Measurements from ENCODE around the gene TENT4A.

Gene TENT4A

DNA sequence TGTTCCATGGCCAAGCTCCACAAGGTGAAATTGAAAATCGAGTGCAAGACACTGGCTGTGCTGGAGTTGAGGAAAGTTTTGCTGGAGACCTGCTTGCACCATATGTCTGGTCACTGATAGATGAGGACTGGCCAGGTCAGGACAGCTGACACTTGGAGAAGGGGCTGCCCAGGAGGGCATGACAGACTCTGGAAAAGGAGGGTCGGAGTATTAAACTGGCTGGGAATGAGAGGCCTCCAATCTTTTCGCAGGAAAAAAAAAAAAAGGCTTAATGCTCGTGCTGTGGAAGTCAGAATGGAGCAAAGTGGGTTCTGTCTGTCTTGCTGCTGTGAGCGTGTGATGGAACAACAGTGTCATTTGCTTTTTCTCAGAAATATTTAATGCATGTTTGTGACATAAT lies 5.5 kb downstream of the TENT4A start:
- DNase-seq: no peak

DNA sequence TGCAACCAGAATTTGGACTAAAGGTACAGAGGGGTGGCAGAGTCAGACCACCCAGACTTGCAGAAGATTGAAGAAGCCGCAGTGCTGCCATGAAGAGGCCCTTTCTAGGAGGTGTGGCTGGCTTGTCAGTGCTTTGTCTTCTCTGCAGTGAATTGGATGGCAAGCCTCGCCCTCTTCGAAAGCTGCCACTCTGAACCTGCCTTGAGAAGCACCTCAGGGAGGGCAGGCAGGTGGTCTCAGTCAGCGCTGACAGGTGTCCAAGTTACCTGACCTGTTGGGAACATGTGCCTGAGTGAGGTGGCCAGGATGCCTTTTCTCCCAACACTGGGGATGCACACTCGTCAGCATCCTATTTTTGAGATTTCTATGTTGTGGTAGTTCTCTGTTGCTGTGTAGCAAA lies 6.2 kb downstream of the TENT4A start:
- no peak for DNase-seq

DNA sequence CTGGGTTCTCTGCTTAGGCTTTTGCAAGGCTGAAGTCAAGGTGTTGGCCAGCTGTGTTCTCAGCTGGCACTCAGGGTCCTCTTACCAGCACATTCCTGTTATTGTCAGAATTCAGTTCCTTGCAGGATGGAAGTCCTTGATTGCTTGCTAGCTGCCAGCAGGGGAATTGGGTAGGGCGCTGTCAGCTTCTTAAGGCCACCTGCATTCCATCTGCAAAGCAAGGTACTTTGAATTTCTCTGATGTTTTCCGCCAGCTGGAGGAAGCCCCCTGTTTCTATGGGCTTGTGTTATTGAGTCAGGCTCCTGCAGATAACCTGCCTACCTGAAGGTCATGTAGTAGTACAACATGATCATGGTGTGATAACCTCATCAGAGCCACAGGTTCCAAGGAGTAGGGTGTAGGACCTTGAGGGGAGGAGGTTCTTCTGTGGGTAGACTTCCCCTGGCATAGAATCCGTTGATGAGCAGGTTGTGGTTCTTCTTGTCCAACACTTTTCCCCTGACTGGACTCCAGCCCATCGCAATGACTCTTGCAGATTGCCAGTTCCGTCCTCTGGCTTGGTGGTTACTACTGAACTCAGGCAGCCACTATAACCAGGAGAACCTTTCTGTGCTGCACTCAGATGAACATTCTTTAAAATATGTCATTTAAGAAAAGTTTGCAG lies 6.8 kb downstream of the TENT4A start:
- DNase-seq: no peak

DNA sequence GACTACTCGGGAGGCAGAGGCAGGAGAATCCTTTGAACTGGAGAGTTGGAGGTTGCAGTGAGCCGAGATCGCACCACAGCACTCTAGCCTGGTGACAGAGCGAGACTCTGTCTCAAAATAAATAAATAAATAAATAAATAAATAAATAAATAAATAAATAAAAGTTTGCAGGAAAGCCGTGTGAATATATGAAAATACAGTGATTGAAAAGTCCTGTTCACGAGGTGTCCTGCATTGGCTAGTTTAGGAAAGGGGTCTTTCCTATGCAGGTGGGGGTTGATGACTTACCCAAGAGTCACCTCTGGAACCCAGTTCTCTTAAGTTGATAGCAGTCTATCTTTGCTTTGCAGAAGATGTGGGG lies 7.3 kb downstream of the TENT4A start:
- DNase-seq: no peak

DNA sequence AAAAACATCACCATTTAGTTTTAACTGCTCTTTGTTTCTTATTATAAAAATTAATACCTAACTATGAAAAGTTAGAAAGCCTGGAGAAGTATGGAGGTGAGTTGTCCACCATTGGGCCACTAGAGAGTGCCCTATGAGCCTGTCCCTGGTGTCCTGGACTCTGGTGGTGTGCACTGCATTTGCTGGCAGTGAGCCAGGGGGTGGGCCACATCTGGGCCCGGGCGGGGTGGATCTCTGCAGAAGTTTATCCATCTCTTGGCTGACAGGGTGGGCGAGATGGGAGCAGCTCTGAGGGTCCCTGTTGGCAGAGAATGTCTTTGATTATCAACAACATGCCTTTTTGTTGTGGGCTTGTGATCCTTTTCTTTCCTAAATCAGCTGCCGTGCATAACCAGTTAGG lies 8.2 kb downstream of the TENT4A start:
- no peak for DNase-seq

DNA sequence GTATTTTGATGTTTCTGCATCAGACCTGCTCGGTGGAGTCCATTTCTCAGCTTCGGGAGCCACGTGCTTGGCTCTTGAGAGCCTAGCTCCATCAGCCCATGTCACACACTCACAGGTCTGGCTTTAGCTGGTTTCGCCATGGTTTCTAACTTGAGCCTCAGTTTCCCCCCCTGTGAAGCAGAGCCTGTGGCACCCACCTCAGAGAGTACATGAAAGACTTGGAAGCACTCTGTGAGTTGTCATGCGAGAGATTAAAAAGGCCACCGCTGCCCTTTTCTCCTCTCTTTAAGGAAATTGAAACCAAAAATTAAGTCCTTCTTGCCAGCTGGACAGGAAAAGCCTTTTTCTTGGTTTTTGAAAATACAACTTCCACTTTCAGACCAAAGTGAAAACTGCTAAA lies 8.8 kb downstream of the TENT4A start:
- no peak for DNase-seq

DNA sequence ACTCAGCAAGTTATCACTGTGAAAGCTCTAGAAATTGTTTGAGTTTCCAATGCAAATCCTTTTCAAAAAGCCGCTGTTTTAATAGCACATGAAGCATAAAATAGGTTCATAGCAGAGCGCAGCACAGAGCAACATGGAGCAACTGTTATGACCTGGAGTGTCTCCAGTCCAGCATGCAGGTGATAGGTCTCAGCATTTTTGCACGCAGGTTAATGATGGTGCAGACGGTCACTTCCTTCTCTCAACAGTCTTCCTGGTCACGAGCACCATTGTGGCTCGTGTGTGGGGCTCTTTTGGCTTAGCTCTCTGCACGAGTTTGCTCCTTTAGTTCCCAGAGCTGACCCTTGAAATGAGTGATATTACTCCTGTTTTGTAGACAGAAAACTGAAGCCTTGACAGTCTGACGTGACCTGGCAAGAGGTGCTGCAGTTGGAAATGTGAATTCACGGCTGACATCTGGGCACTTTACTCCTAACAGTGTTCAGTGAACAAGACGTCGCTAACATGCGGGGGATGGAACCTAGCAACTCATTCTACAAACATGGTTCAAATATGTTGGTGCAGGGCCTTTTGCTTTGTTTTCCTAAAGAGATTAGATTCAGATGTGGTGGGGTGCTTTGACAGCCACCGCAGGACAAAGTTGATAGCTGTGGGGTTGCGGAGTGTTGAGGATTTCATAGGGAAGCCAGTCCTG lies 10.0 kb downstream of the TENT4A start:
- no peak for DNase-seq

DNA sequence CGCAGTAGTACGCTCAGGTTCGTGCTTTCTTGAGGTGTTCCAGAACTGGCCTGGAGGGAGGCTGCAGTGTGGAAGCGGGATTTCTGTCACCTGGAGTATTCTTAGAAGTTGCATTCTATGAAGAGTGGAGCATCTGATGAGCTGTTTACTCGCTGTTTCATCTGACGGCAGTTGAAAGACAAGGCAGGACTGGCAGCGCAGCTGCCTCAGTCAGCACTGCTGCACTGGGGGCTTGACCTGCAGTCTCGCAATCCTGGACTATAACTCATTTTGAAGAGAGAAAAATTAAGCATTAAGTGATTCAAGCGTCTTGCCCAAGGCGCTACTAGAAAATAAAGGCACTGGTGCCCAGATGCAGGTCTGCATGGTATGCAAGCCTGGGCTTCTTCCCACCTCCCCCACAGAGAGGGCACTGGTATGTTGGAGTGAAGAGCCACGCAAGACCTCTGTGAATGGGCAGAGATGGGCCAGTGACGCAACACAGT lies 10.6 kb downstream of the TENT4A start:
- DNase-seq: no peak

DNA sequence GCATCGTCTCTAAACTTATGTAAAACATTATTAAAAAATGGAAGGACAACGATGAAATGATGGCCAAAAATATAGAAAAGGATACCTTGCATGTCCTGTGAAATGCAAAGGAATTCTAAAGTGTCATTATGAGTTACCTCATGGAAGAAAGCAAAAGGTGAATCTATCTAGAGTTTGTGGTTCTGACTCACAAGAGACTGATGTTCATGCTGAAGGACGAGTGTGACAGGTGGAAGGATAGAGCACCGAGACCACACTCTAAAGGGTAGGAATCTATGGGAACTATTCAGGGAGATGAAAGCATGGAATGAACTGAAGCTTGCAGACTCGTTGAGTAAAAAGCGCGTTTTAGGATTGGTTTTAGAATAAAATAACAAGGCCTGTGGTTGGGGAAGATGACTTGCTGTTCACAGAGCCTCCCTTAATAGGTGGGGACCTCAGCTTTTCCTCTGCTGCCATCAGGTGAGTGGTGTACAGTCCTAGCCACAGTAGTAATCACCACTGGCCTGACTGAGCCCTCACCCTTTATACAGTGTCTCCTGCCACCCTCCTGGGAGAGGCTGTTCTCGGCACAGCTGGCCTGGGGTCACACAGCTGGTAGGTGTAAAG lies 11.2 kb downstream of the TENT4A start:
- DNase-seq: no peak

DNA sequence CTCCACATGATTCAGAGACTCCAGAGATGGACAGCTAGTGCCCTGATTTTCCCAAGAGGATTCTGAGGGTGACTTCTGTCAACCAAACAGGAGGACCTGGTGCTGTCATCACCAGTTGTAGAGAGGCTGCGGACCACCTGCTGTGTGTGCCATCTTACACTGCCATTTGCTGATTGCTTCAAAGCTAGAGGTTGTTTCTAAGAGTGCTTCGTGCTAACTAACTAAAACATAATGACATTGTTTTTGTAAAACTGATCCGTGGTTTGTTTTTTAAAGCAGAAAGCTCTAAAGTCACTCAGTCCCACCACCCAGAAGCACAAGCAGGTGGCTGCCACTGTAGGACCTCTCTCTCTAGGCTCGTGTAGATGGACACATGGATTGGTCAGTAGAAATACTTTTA lies 12.2 kb downstream of the TENT4A start:
- DNase-seq: no peak

DNA sequence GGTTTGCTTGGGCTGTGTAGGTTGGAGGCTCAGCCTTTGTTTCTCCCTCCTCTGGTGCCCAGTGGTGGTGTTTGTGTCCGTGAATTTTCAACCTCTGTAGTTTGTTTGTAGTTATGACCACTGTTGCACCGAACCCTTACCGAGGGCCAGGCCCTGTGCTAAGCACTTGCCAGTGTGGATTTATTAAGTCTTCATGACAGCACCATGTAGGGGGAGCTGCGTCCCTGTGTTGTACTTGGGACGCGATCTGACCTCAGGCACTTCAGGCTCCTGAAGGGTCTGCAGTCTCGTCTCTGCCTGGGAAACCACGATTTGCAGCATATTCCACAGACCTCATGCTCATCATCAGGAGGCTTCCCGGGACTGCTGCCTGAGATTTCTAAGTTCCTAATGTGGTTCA lies 12.8 kb downstream of the TENT4A start:
- DNase-seq: no peak

DNA sequence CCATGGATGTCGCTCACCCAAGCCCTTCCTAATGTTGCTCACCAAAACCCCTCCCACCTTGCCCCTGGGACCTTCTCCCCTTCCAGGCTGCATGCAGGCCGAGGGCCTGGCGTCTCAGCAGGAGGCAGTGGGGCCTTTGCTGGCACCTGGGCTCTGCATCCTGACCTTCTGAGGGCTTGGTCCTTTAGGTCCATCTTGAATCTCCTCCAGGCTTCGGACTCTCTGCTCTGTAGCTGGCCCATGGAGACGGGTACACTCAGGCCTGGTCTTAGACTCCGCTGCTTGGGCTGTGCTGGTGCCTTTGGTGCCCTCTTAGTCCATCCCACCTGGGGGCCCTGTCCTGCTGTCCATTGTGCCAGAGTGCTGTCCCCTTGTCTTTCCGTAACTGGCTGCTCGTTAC lies 14.0 kb downstream of the TENT4A start:
- DNase-seq: no peak

DNA sequence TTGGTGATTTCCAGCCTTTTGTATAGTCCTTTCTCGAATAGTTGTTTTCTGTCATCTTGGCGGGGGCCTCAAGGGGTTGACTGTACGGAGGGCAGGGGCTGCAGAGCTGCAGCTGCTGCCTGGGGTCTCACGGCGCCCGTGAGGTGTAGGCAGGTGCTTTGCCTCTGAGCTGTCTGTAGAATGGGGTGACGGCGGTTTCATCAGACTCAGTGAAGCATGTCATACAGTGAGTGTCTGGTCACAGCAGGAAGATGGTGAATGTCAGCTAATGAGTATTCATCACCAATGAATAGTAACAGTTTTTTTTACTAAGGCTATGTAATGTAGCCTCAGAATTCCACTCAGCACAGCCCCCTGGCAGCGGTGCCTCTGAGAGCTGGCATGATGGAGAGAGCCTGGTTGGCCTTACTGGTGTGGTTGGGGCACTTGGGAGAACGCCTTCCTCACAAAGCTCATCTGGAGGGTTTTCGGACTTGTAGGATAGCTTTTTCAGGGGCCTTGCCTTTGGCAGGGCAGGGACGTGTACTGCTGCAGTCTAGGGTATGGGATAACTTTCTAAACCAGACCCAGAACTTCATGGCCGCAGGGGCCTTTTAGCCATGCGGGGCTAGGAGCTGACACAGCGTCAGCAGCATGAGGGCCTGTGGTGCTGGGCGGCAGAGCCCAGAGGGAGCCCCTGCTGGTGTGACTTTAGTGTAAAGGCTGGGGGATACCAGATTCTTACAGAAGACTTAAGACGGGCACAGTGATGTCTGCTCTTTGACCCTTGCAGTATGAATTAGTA lies 15.0 kb downstream of the TENT4A start:
- DNase-seq: no peak

DNA sequence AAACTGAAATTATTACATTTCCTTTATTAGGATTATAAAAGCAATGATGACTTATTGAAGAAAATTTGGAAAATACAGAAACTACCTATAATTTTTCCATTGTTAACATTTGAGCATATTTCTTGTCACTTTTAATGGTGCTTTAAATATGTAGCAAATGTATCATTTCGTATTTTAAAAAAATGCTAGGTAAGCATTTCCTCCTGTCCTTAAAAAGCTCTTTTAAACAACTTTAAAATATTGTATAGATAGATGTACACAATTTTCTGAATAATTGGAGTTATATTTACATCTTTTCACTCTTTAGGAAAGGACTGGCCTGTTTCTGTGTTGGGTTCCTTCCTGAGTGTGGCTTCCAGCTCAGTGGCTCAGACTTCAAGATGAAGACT lies 15.6 kb downstream of the TENT4A start:
- no peak for DNase-seq

DNA sequence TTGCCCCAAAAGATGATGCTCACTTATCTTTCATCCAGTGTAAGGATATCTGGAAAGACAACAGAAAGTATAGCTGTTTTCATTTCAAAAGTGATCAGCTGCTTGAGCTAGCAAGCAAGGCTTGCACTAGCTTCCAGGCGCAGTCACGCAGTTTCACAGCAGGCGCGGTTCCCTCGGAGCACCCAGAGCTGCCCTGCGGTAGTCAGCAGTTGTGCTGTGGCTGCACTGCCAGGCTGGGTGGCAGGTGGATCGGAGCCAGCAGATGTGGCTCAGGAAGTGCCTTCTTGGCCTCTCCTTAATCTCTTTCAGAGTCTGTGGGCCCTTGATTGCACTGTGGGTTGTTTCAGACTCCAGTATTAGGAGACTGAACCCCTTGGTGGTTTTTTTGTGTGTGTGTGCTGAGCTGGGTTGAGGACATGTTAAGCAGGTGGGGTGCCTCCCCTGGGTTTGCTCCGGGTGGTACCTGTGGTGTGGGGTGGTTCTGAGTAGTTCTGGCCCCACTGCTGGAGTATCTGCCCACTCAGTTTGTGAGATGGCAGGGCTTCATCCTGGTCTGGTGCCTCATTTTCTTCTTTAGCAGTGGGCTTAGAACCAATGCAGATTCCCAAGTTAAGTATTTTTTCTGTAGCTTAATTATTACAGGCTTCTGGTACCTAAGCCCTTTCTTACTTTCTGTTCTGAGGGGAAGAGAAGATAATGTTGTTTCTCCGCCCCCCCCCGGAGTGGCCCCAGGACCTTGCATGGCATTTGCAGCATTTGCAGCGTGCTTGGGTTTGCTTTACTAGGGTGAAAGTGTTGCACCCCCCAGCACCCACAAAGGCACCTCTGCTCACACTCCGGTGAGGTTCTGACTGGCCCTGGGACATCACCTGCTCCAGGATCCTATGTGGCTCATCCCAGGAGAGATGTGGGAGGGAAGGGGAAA lies 16.4 kb downstream of the TENT4A start:
- no peak for DNase-seq

DNA sequence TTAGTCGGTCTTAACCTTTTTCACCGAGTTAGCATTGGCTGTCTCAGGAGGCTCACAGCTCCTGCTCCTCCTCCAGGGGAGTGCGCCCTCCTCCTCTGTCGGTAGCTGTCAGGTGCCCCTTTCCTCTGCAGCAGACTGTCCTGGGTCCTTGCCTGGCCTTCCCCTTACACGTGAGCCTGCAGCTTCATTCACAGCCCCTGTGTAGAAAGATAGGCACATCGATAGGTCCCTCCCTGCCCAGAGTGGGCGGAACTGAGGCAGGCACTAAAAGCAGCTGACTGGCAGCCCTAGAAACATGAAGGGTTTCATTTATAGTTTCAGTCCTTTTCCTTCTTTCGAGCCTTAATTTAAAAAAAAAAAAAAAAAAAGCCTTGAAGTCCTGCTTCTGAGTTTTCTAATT lies 17.2 kb downstream of the TENT4A start:
- no peak for DNase-seq

DNA sequence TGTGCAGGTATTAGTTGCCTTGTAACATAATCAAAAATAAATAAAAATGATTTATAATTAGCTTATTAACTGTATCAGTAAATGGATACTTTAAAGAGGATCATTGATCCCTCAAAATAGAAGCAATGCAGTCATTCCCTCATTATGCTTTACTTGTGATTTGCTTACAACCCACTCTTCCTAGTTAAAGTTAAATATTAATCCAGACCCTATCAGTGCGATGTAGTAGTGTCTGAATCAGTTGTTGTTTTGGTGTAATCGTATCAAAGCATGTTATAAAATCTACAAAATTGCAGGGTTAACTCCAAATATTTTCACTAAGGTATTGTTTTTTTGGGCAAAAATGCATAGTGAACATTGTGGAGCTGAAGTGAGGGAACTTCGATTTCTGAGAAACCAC lies 17.6 kb downstream of the TENT4A start:
- DNase-seq: no peak

DNA sequence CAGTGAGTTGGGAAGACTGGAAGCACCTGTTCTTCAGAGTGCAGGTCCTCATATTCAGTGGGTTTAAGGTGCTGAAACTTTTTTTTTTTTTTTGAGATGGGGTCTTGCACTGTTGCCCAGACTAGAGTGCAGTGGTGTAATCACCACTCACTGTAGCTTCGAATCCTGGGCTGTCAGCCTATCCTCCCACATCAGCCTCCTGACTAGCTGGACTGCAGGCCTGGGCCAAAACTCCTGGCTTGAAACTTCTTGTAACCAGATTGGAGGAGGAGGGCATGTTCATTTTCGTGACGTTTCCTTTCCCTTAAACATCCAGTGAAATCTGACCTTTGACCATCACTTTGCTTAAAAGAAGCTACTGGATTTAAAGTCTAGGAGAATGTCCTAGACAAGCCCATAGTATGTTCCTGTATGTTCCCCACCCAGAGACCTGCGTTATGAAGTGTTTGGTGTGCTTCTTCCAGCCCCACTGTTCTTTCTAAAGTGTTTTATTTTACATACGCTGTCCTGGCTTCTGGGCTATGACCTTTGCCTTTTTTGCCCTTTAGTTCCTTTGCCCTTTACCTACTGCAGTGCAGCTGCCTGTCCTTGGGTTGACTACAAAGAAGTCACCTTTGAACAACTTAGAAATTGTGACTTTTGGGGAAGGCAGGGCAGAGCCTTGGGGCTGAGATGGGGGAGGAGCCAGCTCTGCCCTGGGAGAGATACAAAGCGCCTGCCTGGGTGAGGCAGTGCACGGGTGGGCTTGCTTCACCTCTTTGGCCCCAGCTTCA lies 18.4 kb downstream of the TENT4A start:
- DNase-seq: no peak

DNA sequence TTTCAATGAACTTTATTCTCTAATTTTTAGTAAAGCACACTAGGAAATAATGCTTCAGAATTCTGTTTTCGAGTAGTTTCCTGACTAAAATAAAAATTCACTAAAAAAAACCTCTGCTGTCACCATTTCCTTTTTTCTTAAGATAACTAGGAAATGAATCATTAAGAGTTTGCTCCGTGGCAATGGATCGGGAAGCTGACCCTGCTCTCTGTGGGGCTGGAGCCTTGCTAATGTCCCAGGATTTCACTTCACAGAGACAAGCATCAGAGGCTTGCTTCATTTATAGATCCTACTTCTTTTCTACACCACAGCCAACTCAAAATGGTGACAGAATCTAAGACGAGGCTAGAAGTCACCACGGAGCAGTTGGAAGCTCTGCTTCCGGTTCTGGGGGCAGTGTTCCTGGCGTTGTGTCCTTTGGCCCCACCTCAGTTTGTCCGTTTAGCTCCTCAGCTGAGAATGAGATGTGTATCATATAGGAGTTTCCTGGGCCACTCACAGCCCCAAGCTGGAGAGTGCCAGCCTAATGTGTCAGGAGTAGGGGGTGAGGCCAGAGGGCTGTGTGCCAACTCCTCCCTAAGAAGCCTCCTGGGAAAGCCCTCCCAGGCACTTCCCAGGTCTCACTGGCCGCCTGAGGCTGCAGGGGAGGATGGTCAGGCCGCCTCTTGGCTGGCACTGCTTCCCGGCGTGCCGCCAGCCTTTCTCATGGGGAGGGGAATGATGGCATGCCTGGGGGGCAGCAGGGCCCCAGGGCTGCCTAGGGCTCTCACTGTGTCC lies 19.6 kb downstream of the TENT4A start:
- DNase-seq: peak; percentile 41

DNA sequence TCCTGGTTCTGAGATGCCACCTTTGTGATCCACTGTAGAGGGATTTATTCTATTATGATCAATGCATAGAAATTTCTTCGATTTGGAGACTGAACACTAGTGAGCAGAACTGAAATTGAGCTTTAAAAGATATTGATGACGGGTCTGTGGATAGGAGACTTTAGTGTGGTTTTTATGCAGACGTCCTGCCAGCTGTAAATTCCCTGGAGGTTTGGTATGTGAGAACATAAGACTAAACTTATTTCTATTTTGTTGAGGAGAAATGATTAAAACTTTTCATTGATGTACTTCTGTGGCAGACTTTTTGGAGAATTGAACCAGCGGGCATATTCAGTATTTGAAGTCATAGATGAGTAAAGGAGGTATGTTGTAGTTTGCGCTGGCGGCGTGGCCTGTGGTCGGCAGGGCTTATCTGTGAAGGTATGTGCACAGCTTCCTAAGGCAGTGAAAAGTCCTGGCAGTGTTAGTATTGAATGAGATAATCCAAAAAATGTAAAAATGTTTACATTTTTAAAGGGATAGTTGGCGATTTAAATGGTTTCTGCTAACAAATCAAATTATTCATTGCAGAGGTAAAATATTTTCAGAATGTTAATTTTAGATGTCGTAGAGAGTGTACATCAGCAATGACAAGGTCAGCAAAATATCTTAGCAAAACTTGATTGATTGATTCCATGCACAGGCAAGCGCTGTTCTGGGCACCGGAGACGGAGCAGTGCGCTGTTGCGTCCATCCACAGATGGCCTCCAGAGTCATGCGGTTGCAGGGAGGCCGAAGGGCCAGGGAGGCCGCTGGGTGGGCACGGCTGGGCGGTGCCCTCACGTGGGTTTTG lies 20.4 kb downstream of the TENT4A start:
- DNase-seq: no peak

Measured in amniotic stem cell (primary cell).